ENCODE measurements around the gene LUC7L.
"Not testable (repeated sequence)": the region's sequence is repeated elsewhere in the genome, so short reads cannot be mapped to it uniquely, and the experiment has no call there.

LUC7L gene

DNA sequence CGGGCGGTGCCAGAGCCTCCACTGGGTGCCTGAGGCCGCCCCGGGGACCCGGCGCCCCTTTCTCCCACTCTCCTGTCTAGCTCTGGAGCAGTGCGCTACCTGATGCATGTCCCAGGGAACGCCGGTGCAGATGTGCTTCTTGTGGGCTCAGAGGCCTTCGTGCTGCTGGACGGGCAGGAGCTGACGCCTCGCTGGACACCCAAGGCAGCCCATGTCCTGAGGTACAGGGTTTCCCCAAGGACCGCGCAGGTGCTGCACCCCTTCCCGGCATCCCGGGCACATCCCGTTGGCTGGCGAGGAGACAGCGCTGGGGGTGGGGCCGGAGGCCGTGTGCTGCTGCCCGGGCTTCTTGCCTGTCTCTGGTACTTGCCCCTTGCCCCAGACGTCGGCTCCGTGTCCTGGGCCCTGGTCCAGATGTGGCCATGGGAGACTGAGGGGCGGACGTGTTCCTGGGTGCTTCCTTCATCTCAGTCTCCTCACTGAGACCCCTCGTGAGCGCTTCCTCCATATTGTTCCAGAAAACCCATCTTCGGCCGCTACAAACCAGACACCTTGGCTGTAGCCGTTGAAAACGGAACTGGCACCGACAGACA lies 34.0 kb upstream of the LUC7L start:
- DNase-seq: no peak

DNA sequence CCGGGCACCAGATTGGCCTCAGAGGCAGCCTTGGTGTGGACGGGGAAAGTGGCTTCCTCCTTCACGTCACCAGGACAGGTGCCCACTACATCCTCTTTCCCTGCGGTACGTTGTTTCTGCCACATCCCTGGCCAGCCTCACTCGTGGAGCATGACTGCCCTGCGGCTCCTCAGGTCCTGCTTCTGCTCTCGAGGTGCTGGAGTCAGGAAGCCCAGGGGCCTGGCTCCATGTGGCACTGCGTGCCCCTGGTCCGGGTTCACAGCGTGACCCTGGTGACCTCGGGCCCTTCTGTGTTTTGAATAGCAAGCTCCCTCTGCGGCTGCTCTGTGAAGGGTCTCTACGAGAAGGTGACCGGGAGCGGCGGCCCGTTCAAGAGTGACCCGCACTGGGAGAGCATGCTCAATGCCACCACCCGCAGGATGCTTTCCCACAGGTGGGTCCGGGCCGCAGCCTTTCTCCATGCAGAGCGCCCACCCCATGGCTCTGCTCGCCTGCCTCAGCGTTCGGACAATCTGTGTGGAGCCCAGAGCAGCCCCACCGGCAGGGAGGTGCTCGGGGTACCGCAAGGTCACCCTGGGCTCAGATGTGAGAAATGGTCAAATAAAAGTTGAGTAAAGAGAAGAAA lies 33.0 kb upstream of the LUC7L start:
- DNase-seq: no peak

DNA sequence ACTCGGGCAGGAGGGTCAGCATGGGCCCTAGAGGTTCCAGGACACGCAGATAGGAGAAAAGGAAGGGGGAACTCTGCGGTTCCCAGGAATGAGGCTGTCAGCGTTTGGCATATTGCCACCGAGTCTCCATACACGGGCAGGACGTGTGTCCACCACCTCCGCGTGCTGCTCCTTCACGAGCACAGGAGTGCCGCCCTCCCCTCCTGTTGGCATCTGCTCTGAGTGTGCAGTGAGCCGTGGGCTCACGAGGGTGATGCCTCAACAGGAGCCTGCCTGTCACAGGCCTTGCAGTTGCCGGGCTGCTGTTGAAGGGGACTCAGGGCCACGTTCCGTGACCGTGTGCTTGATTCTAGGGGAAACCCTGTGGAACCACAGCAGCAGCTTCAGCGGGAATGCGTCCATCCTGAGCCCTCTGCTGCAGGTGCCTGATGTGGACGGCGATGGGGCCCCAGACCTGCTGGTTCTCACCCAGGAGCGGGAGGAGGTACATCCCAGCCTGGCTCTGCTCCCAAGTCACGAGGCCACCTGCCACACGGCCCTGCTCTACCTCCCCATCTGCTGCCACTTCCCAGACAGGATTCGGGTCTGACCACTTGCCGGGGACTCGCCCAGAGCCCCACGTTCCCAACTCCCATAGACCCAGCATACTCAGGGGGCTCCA lies 31.9 kb upstream of the LUC7L start:
- no peak for DNase-seq

DNA sequence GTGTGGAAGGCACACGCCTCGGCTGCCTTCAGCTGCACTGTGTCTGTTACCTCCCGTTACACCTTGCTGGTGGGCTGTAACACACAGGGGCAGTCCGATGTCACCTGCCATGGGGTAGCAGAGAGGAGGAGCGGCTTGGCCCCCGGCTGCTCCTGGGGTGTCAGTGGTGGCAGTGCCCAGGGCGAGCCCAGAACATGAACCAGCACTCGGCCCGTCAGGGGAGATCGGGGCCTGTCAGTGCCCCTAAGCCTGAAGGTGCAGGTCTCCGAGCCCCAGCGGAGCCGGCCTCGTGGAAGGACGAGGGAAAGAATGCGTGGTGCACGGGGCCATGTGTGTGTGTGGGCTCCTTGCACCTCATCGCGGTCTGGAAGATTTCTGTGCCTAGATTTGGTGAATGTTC lies 31.1 kb upstream of the LUC7L start:
- no peak for DNase-seq

DNA sequence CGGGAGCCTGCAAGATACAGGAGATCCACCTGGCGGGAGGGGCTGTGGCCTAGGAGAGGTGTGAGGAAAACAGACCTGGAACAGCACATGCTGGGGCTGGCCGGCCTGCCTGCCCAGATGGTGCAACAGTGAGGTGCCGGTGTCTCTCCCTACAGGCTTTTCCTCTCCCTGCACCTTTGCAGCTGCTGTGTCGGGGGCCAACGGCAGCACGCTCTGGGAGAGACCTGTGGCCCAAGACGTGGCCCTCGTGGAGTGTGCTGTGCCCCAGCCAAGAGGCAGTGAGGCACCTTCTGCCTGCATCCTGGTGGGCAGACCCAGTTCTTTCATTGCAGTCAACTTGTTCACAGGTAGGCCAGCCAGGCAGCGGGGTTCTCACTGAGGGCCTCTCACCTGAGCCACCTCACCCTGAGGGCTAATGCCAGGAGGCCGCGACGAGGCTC lies 30.6 kb upstream of the LUC7L start:
- no peak for DNase-seq

DNA sequence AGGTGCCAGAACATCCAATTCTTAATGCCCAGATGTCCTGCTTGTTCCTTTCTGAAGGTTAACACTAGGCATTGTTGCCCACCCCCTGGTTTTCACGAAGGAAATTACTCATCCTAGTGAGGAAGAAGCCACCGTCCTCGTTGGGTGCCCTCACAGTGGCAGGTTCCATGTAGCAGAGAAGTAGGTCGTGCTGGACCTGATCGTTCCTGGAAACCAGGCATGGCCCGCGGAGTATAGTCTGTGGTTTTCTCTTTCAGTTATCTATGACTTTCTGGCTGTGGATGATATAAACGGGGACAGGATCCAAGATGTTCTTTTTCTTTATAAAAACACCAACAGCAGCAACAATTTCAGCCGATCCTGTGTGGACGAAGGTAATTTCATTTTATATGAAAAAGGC lies 30.0 kb upstream of the LUC7L start:
- DNase-seq: no peak

DNA sequence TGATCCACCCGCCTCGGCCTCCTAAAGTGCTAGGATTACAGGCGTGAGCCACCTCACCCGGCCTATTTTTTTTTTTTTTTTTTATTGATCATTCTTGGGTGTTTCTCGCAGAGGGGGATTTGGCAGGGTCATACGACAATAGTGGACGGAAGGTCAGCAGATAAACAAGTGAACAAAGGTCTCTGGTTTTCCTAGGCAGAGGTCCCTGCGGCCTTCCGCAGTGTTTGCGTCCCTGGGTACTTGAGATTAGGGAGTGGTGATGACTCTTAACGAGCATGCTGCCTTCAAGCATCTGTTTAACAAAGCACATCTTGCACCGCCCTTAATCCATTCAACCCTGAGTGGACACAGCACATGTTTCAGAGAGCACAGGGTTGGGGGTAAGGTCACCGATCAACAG lies 28.8 kb upstream of the LUC7L start:
- not testable (repeated sequence) for DNase-seq

DNA sequence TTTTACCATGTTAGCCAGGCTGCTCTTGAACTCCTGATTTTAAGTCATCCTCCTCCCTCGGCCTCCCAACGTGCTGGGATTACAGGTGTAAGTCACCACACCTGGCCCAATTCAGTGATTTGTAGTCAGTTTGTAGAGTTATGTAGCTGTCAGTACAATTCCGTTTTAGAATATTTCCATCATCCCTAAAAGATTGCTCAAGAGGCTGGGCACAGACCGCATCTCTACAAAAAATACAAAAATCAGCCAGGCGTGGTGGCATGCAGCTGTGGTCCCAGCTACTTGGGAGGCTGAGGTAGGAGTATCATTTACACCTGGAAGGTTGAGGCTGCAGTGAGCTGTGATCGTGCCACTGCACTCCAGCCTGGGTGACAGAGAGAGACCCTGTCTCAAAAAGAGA lies 25.9 kb upstream of the LUC7L start:
- DNase-seq: no peak

DNA sequence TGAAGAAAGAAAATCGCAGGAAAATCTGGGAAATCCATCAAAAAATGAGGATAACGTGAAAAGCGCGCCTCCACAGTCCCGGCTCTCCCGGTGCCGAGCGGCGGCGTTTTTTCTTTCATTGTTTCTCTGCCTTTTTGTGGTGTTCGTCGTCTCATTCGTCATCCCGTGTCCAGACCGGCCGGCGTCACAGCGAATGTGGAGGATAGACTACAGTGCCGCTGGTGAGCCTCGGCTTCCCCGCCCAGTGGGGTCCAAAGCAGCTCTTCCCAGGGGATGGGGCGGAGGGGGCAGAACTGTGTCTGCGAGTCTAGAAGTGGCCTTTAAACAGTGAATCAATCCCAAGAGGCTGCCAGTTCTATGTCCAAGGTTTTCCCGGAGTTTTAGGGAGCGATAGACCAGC lies 25.2 kb upstream of the LUC7L start:
- no peak for DNase-seq

DNA sequence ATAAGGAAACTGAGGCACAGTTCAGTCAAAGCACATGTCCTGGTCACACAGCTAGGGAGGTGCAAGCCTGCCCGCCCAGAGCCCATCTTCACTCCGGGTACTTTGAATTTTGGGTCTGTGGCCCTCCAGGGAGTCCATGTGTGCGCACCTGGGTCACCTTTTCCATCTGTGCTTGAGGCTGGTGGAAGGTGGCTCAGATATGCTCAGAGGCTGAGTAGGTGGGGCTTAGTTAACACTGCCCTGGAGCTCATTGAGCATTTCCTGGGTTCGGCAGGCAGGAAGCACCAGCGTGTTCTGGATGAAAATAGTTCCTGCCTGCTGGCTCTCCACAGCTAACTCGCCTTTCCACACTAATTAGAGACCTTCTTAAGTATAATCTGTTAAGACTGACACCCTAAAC lies 24.6 kb upstream of the LUC7L start:
- DNase-seq: peak; percentile 23

DNA sequence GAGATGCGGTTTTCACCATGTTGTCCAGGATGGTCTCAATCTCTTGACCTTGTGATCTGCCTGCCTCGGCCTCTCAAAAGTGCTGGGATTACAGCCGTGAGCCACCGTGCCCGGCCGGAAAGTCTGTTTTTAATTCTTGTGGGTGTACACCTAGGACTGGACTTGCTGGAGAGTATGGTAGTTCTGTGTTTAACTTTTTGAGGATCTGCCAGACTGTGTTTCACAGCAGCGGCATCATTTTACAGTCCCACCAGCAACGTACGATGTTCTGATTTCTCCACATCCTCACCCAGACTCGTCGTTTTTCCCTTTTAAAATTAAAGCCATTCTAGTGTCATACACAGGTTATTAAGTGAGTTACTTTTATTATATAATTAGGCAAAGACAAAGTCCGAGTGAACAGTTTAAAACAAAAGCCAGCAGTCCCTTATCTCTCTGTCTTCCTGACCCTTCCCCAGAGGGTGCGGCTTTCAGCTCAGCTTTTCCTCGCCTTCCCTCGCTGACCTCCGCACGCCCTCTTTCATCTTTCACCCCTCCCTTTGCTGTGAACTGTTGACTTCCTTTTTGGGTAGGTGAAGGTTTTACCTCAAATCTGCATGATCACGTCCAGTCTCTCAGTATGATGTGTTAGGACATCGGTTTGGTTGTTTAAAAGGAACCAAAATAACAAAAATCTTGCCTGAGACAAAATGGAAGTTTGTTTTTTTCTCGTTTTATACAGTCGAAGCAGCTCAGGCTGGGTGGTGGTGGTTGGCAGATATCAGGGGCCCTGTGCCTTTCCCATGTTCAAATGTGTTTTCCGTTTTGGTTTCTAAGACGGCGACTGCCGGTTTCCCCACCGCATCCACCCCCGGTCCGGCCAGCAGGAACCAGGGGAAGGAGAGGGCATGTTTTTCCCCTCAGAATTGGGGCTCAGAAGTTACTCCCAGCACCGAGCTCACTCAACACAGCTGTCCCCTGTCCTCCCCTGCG lies 23.4 kb upstream of the LUC7L start:
- peak; percentile 48 for DNase-seq

DNA sequence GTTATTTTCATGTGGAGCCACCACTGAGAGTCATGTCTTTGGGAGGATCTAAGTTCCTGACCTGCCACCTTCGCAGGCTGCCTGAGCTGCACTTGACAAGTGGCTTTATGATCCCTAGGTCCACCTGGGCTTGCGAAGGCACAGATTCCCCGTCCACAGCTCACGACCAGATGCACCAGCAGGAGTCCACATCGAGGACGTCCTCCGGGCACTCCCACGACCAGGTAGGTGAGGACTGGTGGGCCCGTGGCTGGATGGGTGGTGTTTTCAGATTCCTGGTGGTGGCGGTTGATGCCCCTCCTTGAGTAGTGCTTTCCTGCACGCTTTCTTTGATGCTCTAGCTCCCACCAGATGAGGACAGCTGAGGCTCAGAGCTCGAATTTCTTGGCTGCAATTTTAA lies 20.2 kb upstream of the LUC7L start:
- DNase-seq: no peak

DNA sequence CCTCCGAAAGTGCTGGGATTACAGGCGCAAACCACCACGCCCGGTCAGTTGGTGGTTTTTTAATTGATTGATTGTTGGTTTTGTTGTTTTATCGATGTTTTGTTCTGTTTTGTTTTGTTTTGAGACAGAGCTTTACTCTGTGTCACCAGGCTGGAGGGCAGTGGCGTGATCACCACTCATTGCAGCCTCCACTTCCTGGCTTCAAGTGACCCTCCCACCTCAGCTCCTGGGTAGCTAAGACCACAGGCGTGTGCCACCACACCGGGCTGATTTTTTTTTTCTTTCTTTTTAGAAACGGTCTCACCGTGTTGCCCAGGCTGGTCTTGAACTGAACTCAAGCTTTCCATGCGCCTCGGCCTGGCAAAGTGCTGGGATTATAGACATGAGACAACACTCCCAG lies 17.8 kb upstream of the LUC7L start:
- DNase-seq: no peak

DNA sequence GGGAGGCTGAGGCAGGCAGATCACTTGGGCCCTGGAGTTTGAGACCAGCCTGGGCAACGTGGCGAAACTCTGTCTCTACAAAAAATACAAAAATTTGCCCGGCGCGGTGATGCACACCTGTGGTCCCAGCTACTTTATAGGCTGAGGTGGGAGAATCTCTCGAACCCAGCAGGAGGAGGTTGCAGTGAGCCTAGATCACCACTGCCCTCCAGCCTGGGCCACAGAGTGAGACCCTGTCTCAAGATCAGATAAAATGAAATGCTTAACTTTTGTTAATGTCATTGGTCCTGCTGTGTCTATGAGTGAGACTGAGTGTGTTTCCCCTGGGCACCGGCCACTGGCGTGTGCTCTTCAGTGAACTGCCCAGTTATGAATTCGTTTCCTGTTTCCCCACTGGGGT lies 15.9 kb upstream of the LUC7L start:
- DNase-seq: no peak

DNA sequence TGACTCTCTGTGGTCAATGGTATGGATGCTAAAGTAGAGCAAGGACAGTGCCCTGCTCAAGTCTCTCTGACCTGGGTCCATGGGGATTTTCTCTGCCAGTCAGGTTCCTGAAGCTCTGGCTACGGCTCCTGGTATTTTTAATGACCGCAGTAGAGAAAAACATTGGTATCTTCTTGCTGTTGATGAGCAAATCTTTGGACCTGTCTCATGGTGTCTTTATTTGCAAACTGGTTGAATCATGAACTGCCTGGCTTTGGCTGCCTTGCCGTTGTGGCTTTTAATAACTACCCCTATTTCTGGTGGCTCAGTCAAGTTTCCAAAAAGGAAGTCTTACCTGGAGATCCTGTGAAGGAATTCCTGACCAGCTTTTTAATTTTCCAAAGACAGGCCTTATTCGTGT lies 14.1 kb upstream of the LUC7L start:
- no peak for DNase-seq

DNA sequence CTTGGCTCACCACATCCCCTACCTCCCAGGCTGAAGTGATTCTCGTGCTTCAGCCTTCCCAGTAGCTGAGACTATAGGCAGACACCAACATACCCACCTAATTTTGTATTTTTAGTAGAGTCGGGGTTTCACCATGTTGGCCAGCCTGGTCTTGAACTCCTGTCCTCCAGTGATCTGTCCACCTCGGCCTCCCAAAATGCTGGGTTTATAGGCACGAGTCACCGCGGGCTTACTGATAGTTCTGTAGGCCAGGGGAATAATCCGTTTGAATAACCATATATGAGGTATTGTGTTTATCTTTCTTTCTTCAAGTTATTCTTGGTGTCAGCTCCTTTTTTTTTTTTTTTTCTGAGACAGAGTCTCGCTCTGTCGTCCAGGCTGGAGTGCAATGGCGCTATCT lies 13.0 kb upstream of the LUC7L start:
- no peak for DNase-seq

DNA sequence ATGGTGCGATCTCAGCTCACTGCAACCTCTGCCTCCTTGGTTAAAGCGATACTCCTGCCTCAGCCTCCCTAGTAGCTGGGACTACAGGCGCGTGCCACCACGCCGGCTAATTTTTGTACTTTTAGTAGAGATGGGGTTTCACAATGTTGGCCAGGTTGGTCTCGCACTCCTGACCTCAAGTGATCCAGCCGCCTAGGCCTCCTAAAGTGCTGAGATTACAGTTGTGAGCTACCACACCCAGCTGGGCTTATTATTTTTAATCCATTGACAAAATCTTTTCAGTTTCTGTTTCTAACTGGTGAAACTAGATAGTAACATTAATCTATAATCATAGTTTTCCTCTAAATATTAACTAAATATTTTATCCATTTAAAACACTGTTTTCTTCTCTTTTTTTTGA lies 11.3 kb upstream of the LUC7L start:
- no peak for DNase-seq

DNA sequence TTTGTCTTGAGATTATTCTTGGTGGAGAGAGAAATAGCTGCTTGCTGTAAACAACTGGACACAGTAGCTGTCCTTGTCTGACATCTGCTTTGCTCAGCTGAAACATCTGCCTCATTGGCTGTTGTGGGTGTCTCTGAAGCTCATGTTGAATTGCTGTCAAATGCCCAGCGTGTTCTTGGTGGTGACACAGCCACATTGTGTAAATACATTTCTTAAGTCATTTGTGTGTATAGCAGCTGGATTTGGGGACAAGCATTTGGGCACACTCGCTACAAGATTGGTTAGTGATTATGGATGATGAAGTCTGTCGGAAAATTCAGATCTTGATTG lies 10.7 kb upstream of the LUC7L start:
- DNase-seq: no peak

DNA sequence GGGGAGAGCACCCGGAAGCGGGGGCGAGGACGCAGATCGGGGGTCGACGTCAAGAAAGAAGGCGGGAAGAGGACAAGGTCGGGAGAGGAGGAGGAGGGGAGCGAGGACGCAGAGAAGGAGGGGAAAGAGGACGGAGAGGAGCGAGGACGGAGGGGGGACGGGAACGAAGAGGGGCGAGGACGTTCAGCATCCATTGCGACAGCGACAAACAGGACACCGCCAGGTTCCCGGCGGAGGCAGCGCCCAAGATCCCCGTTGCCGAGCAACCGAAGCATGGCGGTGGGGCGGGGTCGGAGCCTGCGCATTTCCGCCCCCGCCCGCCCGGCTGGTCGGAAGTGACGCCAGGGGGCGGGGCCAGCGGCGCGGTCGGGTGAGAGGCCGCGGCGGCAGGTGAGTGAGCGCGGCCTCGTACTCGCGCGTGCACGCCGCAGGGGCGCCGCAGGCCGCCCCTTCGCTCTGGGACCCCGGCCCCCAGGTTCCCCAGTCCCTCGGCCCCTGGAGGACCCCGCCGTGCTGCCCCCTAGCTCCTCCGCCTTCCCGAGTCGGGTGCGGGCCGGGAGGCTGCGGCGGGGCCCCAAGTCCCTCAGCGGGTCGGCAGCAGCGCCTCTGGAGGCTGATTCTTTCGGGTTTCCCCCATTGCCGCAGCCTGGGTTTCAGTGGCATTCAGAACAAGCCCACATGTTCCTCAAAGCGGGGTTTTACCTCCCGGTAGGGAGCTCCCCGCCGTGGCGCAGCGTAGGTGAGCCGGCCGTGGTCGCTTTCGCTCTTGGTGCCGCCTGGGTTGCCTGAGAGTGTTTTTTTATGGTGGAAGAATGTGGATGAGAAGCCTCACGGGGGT lies 5.4 kb upstream of the LUC7L start, which contains the start of gene FAM234A:
TSS of gene FAM234A (plus strand) at position 354 of the 838 bp plus-strand sequence. CDS start 19,593 bp downstream, outside the sequence.
- peak; percentile 97 for DNase-seq

DNA sequence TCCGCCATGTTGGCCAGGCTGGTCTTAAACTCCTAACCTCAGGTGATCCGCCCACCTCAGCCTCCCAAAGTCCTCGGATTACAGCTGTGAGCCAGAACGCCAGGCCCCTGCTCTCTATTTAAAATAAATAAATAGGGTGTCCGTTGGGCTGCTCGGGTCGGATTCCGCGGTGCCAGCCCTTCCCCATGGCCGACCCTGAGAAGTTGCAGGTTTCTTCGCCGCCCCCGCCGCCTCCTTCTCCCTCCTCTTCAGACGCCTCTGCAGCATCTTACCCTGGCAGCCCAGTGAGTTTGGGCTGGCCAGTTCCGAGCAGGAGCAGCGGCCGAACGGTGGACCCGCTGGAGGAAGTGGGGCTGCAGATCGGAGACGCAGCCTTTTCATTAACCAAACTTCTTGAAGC lies 1.7 kb upstream of the LUC7L start:
- no peak for DNase-seq

DNA sequence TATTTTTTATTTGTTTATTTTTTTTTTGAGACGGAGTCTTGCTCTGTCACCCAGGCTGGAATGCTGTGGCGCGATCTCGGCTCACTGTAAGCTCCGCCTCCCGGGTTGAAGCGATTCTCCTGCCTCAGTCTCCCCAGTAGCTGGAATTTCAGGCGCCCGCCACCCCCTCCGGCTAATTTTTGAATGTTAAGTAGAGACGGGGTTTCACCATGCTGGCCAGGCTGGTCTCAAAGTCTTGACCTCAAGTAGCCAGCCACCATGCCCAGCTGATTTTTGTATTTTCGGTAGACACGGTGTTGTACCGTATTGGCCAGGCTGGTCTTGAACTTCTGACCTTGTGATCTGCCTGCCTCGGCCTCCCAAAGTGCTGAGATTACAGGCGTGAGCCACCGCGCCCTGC lies 1.1 kb upstream of the LUC7L start:
- DNase-seq: not testable (repeated sequence)

DNA sequence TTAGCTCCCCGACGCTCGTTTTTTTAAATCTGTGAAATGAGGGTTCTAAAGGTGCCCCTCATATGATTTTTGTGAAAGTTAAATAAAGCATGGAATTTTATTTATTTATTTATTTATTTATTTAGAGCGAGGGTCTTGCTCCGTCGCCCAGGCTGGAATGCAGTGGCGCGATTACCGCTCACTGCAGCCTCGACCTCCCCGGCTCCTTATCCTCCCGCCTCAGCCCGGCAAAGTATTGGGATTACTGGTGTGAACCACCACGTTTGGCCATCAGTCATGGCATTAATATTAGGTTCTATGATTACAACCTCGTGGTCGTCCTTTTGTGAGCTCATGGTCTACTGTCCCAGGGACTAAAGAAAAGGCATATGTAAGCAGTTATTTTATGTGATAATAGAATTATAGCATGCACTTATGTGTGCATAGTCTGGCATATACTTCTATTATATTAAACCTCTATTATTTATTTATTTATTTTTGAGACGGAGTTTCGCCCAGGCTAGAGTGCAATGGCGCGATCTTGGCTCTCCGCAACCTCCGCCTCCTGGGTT lies 557 bp upstream of the LUC7L start:
- no peak for DNase-seq
